ENCODE results near the gene MYO1D. TPM values are rescaled to one million over a fixed set of nuclear protein-coding genes. Genes with fewer than 3 reads are reported as not detected.

Gene MYO1D
- total RNA-seq, 1 experiment from 2014 or later = 29.9 TPM

- DNase-seq (ENCODE audit: low spot score) (no peak), ATAC-seq (no peak)
- POLR2A ChIA-PET = no interaction called here
- Mint-ChIP-seq H3K27me3 (ENCODE audit: low read depth) (no peaks in the 10 kb centered on the region; the same call in 1 of the 2 replicates), H3K4me1 (peaks cover 5% of the 10 kb centered on the region; the same call in 1 of the 2 replicates), H3K27ac (no peak overlapping the region), H3K36me3 (no peaks in the 10 kb centered on the region), H3K4me3 (no peak overlapping the region), H3K9me3 (peaks cover 8% of the 10 kb centered on the region; the same call in 1 of the 2 replicates)
- TF ChIP-seq ETV6 (CRISPR knock-in tag; IDR thresholded peaks at IDR 0.05) = no peak
- no peak for TF ChIP-seq ZNF512 (CRISPR knock-in tag; IDR thresholded peaks at IDR 0.05; ENCODE audit: borderline replicate concordance)
- TF ChIP-seq NR3C1 (CRISPR knock-in tag; conservative IDR thresholded peaks at IDR 0.05; ENCODE audit: low read depth) = no peak
- TF ChIP-seq ZNF281 (CRISPR knock-in tag; IDR thresholded peaks at IDR 0.05) = no peak
- TF ChIP-seq SOX15 (CRISPR knock-in tag; IDR thresholded peaks at IDR 0.05) = no peak
- TF ChIP-seq ZNF121 (CRISPR knock-in tag; IDR thresholded peaks at IDR 0.05) = no peak
- TF ChIP-seq STAT6 (CRISPR knock-in tag; conservative IDR thresholded peaks at IDR 0.05; ENCODE audit: low read depth) = no peak
- no peak for TF ChIP-seq ZBTB21 (CRISPR knock-in tag; IDR thresholded peaks at IDR 0.05; ENCODE audit: borderline replicate concordance)
- no peak for TF ChIP-seq IRF1 (CRISPR knock-in tag; IDR thresholded peaks at IDR 0.05)
- no peak for TF ChIP-seq OVOL2 (CRISPR knock-in tag; IDR thresholded peaks at IDR 0.05; ENCODE audit: borderline replicate concordance)
- CTCF ChIA-PET = no interaction called here
Measured at GRCh38 chr17:32609085-32609484, 267.8 kb downstream of the MYO1D start.

- POLR2A ChIA-PET = no interaction called here
- DNase-seq (ENCODE audit: low spot score) = no peak
- CTCF ChIA-PET = interaction anchor here (1.0 kb wide), 1 partner anchor 91 kb away, joined by 3 read pairs; no protein-coding TSS in a partner anchor
- H3K4me3 Mint-ChIP-seq = no peak overlapping the region
- H3K9me3 Mint-ChIP-seq = peaks cover 8% of the 10 kb centered on the region; the same call in 1 of the 2 replicates
- no peaks in the 10 kb centered on the region; the same call in 1 of the 2 replicates for H3K27me3 Mint-ChIP-seq (ENCODE audit: low read depth)
- peaks cover 5% of the 10 kb centered on the region; the same call in 1 of the 2 replicates for H3K4me1 Mint-ChIP-seq
- no peak overlapping the region for H3K27ac Mint-ChIP-seq
- ATAC-seq = no peak
- no peaks in the 10 kb centered on the region for H3K36me3 Mint-ChIP-seq
- TF ChIP-seq SOX15 (CRISPR knock-in tag; IDR thresholded peaks at IDR 0.05) (no peak), CTCF (IDR thresholded peaks at IDR 0.05) (no peak), E2F1 (CRISPR knock-in tag; IDR thresholded peaks at IDR 0.05) (no peak), ZBTB43 (CRISPR knock-in tag; IDR thresholded peaks at IDR 0.05) (no peak), NFYB (CRISPR knock-in tag; conservative IDR thresholded peaks at IDR 0.05; ENCODE audit: low read depth) (no peak), NR3C1 (CRISPR knock-in tag; conservative IDR thresholded peaks at IDR 0.05; ENCODE audit: low read depth) (no peak), ERG (CRISPR knock-in tag; IDR thresholded peaks at IDR 0.05) (no peak), HMGXB4 (CRISPR knock-in tag; IDR thresholded peaks at IDR 0.05) (no peak)
Measured at GRCh38 chr17:32608267-32608666, 268.7 kb downstream of the MYO1D start.
